HepG2 (cell line): ENCODE measurements around the gene GTPBP6. TPM values are rescaled to one million over a fixed set of nuclear protein-coding genes. Genes with fewer than 3 reads are reported as not detected.
A peak's percentile ranks its signal among the peaks of the same experiment; 100 is the strongest.

Experiments
- CREM ChIP-seq, 2 experiments: sonication (generic) in 1 of 2; formaldehyde crosslinking in 1 of 2; IDR thresholded peaks; 2 replicates each; pipeline versions ENCODE4 v1.4.0 to v1.6.1; 2016 to 2020; ENCODE audit warnings: antibody characterized with exemption in 1 of 2, mild to moderate bottlenecking in 1 of 2, missing genetic modification reagents in 1 of 2
- DMAP1 ChIP-seq: IDR thresholded peaks from 2 replicates; pipeline ENCODE4 v1.6.1; 2016
- GMEB2 ChIP-seq: IDR thresholded peaks from 2 replicates; pipeline ENCODE4 v1.6.1; 2016; ENCODE audit warnings: missing biosample characterization, missing genetic modification reagents, low read depth
- HDAC2 ChIP-seq: sonication (generic); formaldehyde crosslinking; IDR thresholded peaks from 2 replicates; pipeline ENCODE4 v1.4.0; 2020; ENCODE audit warnings: missing genetic modification reagents
- KLF15 ChIP-seq: sonication (generic); formaldehyde crosslinking; IDR thresholded peaks from 2 replicates; pipeline ENCODE4 v1.8.1; 2023; ENCODE audit warnings: borderline replicate concordance, mild to moderate bottlenecking, inconsistent platforms, missing genetic modification reagents, mixed read lengths
- LBX2 ChIP-seq: sonication (generic); formaldehyde crosslinking; IDR thresholded peaks from 2 replicates; pipeline ENCODE4 v1.5.0; 2020; ENCODE audit warnings: missing genetic modification reagents, mild to moderate bottlenecking, borderline replicate concordance
- MLX ChIP-seq: IDR thresholded peaks from 2 replicates; pipeline ENCODE4 v1.6.1; 2016
- PITX1 ChIP-seq: sonication (generic); formaldehyde crosslinking; IDR thresholded peaks from 2 replicates; pipeline ENCODE4 v1.5.1; 2020; ENCODE audit warnings: mild to moderate bottlenecking, missing genetic modification reagents
- REPIN1 ChIP-seq: sonication (generic); formaldehyde crosslinking; IDR thresholded peaks from 2 replicates; pipeline ENCODE4 v1.8.0; 2022; ENCODE audit warnings: missing genetic modification reagents, low read depth, mild to moderate bottlenecking, borderline replicate concordance
- TAF1 ChIP-seq: sonication (generic); formaldehyde crosslinking; IDR thresholded peaks from 2 replicates; pipeline ENCODE4 v1.4.0; 2020; ENCODE audit warnings: missing genetic modification reagents
- TRIM24 ChIP-seq: sonication (generic); formaldehyde crosslinking; IDR thresholded peaks from 2 replicates; pipeline ENCODE4 v1.8.0; 2022; ENCODE audit warnings: mild to moderate bottlenecking, missing genetic modification reagents
- ZMYM4 ChIP-seq: sonication (generic); formaldehyde crosslinking; IDR thresholded peaks from 2 replicates; pipeline ENCODE4 v1.8.1; 2023; ENCODE audit warnings: mild to moderate bottlenecking, missing genetic modification reagents
- ZNF563 ChIP-seq: sonication (generic); formaldehyde crosslinking; IDR thresholded peaks from 2 replicates; pipeline ENCODE4 v1.8.0; 2022; ENCODE audit warnings: mild to moderate bottlenecking, moderate library complexity, missing genetic modification reagents
- ZNF639 ChIP-seq: conservative IDR thresholded peaks from 2 replicates; pipeline ENCODE4 v1.6.1; 2018; ENCODE audit warnings: missing genetic modification reagents
- ZNF777 ChIP-seq: sonication (generic); formaldehyde crosslinking; IDR thresholded peaks from 2 replicates; pipeline ENCODE4 v1.4.0; 2020; ENCODE audit warnings: missing genetic modification reagents
- ZSCAN20 ChIP-seq: sonication (generic); formaldehyde crosslinking; IDR thresholded peaks from 2 replicates; pipeline ENCODE4 v1.4.0; 2020; ENCODE audit warnings: missing genetic modification reagents, mild to moderate bottlenecking, borderline replicate concordance
- polyA plus RNA-seq, 8 experiments: library from polyadenylated mRNA; depleted of rRNA in 3 of 8; stranded (reverse) in 7 of 8; unstranded in 1 of 8; fragments of >200 nt; fragmentation: Illumina TruSeq in 4 of 8; extraction: Trizol in 4 of 8; gene quantifications; 2 replicates each; pipeline versions ENCODE4 v1.2.1 to v1.2.3, GENCODE V29; 2011 to 2016; ENCODE audit warnings: low read depth in 4 of 8, missing spikeins in 1 of 8, mixed read lengths in 1 of 8; ENCODE audit not compliant: insufficient read depth in 1 of 8
- total RNA-seq, 5 experiments: library from RNA; depleted of rRNA; stranded (reverse); fragments of >200 nt; fragmentation: Illumina TruSeq; extraction: Trizol; gene quantifications; 2 replicates each; pipeline ENCODE4 v1.2.3, GENCODE V29; 2016; ENCODE audit warnings: low read depth in 1 of 5
- TF ChIP-seq, protein P1 (sequence below): IDR thresholded peaks from 2 replicates; pipeline ENCODE4 v1.6.1; 2016; ENCODE audit warnings: missing compliant biosample characterization, missing genetic modification reagents, borderline replicate concordance
- TF ChIP-seq, protein P2 (sequence below): sonication (generic); formaldehyde crosslinking; conservative IDR thresholded peaks from 2 replicates; pipeline ENCODE4 v1.4.0; 2020; ENCODE audit warnings: mild to moderate bottlenecking, missing genetic modification reagents, moderate library complexity

GTPBP6 gene
- total and polyA plus RNA-seq, 2 of the 13 experiments (the other 11 are each of a cell fraction or from before 2014, with no cell fraction given), result 20.2 to 39.6 TPM

- TF ChIP-seq, protein P1, sequence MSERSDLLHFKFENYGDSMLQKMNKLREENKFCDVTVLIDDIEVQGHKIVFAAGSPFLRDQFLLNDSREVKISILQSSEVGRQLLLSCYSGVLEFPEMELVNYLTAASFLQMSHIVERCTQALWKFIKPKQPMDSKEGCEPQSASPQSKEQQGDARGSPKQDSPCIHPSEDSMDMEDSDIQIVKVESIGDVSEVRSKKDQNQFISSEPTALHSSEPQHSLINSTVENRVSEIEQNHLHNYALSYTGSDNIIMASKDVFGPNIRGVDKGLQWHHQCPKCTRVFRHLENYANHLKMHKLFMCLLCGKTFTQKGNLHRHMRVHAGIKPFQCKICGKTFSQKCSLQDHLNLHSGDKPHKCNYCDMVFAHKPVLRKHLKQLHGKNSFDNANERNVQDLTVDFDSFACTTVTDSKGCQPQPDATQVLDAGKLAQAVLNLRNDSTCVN (CRISPR knock-in tag), result 0 out of 2 replicates have a peak, but pooled peaks have one; percentile 15
- TF ChIP-seq KLF15 (CRISPR knock-in tag), result no peak
- TF ChIP-seq DMAP1 (CRISPR knock-in tag), result peak; percentile 57; the same call in 1 of the 2 replicates
- TF ChIP-seq HDAC2, result 0 out of 2 replicates have a peak, but pooled peaks have one; percentile 6
- TF ChIP-seq, protein P2, sequence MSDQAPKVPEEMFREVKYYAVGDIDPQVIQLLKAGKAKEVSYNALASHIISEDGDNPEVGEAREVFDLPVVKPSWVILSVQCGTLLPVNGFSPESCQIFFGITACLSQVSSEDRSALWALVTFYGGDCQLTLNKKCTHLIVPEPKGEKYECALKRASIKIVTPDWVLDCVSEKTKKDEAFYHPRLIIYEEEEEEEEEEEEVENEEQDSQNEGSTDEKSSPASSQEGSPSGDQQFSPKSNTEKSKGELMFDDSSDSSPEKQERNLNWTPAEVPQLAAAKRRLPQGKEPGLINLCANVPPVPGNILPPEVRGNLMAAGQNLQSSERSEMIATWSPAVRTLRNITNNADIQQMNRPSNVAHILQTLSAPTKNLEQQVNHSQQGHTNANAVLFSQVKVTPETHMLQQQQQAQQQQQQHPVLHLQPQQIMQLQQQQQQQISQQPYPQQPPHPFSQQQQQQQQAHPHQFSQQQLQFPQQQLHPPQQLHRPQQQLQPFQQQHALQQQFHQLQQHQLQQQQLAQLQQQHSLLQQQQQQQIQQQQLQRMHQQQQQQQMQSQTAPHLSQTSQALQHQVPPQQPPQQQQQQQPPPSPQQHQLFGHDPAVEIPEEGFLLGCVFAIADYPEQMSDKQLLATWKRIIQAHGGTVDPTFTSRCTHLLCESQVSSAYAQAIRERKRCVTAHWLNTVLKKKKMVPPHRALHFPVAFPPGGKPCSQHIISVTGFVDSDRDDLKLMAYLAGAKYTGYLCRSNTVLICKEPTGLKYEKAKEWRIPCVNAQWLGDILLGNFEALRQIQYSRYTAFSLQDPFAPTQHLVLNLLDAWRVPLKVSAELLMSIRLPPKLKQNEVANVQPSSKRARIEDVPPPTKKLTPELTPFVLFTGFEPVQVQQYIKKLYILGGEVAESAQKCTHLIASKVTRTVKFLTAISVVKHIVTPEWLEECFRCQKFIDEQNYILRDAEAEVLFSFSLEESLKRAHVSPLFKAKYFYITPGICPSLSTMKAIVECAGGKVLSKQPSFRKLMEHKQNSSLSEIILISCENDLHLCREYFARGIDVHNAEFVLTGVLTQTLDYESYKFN (CRISPR knock-in tag), result 0 out of 2 replicates have a peak, but pooled peaks have one; percentile 14
- TF ChIP-seq PITX1 (CRISPR knock-in tag), result no peak
- peak; percentile 73; the same call in 1 of the 2 replicates for TF ChIP-seq ZNF563 (CRISPR knock-in tag)
- TF ChIP-seq TRIM24 (CRISPR knock-in tag), result no peak
- TF ChIP-seq ZNF639 (CRISPR knock-in tag), result no peak; the same call in 1 of the 2 replicates
- TF ChIP-seq ZMYM4 (CRISPR knock-in tag), result peak; percentile 75
- TF ChIP-seq LBX2, result 0 out of 2 replicates have a peak, but pooled peaks have one; percentile 64
- TF ChIP-seq ZNF777 (CRISPR knock-in tag), result peak; percentile 63; the same call in 1 of the 2 replicates
- TF ChIP-seq TAF1 (CRISPR knock-in tag), result peak; percentile 50; the same call in 1 of the 2 replicates
- peak; percentile 28; the same call in 1 of the 2 replicates for TF ChIP-seq GMEB2 (CRISPR knock-in tag)
- TF ChIP-seq ZSCAN20 (CRISPR knock-in tag), result no peak
- TF ChIP-seq REPIN1, result peak; percentile 56; the same call in 1 of the 2 replicates
- TF ChIP-seq MLX (CRISPR knock-in tag), result peak; percentile 78
- TF ChIP-seq CREM (IDR thresholded peaks at IDR 0.05), result no peak; the same call in 1 of the 2 replicates
- TF ChIP-seq CREM (CRISPR knock-in tag; IDR thresholded peaks at IDR 0.05), result no peak
Measured at GRCh38 chrX:318739-319578, at the start of gene GTPBP6 (continued).
